ENCODE measurements around the gene FAM72D.
"Not testable (repeated sequence)": the region's sequence is repeated elsewhere in the genome, so short reads cannot be mapped to it uniquely, and the experiment has no call there.

FAM72D gene

DNA sequence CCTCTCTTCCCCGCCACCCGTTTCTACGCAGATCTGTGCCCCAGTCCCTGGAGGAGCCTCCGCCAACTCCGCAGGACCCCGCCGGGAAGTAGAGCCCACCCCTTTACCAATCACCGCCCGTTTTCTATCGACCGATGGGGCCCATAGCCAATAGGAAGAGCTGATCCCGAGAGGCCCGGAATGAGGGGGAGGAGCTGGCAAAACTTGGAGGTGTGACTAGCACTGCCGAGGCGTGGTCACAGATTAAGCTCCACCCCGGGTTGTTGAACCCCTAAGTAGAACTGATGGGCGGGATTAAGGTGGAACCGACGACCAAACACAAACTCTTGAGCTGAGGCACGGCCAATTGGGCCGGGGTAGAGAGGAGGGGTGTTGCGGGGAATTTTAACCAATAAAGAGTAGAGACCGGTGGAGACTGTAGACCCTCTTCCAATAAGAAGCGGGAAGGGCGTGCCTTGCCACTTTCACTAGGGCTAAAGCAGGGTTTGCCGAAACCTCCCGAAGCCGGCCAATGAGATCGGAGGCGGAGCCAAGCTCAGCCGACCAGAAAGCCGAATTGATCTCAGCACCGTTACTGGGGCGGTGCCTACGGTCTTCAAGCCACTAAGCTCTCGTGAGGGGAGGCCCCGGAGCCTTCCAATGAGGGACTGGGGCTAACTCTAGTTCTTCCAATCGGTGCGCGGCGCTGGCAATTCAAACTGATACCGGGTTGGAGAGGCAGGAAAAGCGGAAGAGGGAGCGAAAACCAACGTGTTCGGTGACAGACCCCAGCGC lies at the start of gene FAM72D, which contains the start of gene SRGAP2B:
Gene FAM72D (plus strand): TSS at position 691 of the 774 bp plus-strand sequence. CDS start 874 bp downstream, outside the sequence.
Gene SRGAP2B (minus strand): TSS at position 45 of the 774 bp plus-strand sequence. CDS start 2,427 bp downstream, outside the sequence.
- in situ Hi-C loops (cut with MboI; ENCODE audit: low pct_unique_long_range_greater_than_20kb, low sequenced_read_pairs), result not testable (repeated sequence)

DNA sequence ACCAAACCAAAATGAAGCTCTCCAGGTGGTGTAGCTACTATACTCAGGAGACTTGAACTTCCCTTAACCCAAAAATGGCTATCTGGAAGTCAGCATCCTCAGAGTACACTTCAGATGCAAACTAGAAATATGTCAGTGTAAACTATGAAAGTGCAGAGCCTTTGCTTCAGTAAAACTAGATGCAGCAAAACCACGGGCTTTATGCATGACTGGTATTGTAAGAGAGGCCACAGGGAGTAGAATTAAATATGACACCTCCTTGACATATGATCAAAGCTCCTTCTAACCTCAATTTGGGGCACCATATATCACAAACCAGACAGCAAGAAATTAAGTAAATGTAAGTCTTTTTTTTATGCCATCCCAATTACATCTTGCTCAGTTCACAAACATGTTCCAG lies 48.2 kb upstream of the FAM72D start:
- in situ Hi-C loops (cut with MboI; ENCODE audit: low pct_unique_long_range_greater_than_20kb, low sequenced_read_pairs); DNase-seq: not testable (repeated sequence)

More for the DNA sequence above, at the start of gene FAM72D, which contains the start of gene SRGAP2B:
- not testable (repeated sequence) for DNase-seq

DNA sequence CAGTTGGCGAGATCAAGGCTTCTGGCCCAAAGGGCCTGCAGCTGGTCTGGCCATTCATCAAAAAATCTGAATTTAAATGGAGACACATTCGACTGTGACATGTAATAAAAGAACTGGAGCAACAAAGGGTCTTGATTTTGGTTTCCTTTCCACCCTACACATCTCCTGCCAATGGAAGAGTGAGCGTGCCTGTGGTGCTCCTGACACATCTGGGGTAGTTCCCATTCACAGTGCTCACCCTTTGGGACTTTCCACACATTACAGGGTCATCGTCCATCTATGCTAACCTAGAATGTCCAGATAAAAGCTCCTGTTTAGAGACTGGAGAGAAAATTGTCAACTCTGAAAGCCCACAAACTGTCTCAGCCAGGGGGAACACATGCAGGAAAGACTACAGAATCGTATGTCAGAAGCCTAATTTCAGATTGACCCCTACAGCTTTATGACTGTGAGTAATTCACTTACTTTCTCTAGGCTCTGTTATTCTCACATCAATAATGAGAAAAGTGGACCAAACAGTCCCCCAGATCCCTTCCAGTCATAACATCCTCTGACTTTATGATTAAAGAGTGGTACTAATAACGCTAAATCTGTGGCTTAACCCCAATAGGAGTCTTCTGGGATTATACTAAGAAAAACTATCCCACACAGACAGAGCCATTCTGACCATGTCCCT lies 47.5 kb upstream of the FAM72D start:
- DNase-seq; in situ Hi-C loops (cut with MboI; ENCODE audit: low pct_unique_long_range_greater_than_20kb, low sequenced_read_pairs): not testable (repeated sequence)

DNA sequence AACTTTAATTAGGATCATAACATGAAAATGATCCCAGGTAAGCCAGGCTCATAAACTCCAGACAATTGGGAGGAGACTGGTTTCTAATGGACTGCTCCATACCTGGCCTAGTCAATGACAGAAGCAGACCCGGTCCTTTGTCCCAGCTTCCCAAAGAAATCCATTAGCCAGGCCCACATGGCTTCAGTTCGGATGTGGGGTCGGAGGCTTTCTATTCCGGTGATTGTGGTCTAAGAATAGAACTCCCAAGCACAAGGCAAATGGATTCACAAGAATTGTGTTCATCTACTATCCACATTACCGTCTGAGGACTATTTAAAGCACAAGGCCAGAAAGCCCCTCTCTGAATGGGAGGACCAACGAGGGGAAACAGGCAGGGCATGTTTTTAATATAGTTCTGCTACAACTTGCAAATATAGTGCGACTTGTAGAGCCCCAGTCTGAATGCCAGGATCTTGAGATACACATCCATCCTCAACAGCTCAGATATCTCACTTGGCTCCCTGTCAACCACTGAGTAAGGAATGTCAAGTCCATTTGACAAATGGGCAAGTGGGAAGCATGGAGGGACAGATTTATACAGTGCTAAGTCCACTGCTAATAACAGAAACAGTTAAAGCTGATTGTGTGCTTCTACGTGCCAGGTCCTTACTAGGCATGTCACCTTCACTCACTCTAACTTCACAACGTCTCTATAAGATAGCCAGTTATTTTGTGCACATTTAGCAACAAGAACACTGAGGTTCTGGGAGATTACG lies 43.6 kb upstream of the FAM72D start:
- DNase-seq; in situ Hi-C loops (cut with MboI; ENCODE audit: low pct_unique_long_range_greater_than_20kb, low sequenced_read_pairs): not testable (repeated sequence)

DNA sequence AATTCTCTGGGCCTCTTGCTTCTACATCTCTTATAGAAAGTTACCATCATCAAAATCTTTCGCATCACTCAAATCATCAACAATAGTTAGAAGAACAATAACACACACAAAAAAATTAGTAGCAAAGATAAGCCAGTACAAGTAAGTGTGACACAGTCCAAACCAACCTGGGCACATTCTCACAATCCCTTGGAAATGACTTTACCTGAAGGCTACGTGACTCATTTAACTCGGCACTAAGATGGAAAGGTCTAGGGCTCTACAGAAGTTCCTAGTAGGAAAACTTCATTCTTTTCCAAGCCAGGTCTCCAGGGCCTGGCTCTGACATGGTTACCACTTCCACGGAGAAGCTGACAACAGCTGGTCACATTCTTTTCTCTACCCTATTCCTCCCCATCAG lies 42.3 kb upstream of the FAM72D start:
- DNase-seq; in situ Hi-C loops (cut with MboI; ENCODE audit: low pct_unique_long_range_greater_than_20kb, low sequenced_read_pairs): not testable (repeated sequence)

DNA sequence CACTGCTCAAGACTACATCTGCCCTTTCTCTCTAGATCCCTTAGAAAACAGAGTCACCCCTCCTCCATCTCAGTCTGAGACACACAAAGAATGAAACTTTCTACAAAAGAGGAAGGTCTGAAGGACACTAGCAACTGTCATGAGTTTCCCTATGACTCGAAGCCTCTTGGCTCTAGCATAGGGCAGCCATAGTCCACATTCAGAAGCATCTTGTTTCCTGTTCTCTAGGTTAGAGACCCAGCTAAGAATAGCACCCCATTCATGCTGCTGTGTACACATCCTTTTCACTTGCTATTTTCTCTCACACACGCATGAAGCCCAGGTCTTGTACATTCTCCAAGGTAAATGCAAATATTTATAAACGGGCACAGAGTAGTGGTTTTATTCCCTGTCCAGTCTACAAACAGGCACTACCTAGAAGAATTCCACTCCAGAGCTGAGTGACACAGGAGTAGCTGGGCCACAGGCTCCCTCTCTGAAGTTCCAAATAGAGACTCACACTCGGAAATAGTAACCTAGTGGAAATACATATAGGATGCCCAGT lies 40.5 kb upstream of the FAM72D start:
- DNase-seq; in situ Hi-C loops (cut with MboI; ENCODE audit: low pct_unique_long_range_greater_than_20kb, low sequenced_read_pairs): not testable (repeated sequence)

DNA sequence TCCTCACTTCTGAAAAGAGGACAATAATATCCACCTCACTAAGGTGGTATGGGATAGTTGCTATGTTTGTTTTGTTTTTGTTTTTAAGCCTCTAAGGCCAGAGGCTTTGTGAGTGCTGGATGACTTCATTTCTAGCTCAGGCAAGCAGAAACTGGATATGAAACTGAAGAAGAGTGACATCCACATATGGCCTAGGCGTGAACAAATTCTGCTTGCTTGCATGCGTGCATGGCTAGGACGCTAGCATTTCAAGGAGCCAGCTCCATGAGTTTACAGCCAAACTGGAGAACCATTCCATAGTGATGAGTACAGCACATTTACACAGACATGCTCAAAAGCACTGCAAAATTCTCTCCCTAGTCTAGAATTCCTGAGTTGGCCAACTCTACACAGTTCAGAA lies 37.6 kb upstream of the FAM72D start:
- DNase-seq; in situ Hi-C loops (cut with MboI; ENCODE audit: low pct_unique_long_range_greater_than_20kb, low sequenced_read_pairs): not testable (repeated sequence)

DNA sequence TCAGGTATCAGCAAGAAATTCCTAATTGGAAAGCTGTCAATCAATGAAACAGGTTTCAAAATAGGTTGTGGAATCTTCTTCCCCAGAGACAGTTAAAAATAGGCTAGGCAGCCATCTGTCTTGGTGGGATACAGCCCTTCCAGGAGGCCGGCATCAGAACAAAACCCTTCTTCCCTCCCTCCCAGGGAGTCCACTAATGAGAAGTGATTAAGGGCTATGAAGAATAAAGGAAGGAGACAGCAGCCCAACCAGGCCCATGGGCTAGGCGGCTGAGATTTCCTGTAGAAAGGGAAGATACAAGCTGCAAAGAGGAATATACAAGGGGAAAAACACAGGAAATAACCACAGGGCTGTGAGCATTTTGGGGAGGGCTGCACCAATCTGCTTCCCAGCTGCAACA lies 32.5 kb upstream of the FAM72D start:
- DNase-seq; in situ Hi-C loops (cut with MboI; ENCODE audit: low pct_unique_long_range_greater_than_20kb, low sequenced_read_pairs): not testable (repeated sequence)

DNA sequence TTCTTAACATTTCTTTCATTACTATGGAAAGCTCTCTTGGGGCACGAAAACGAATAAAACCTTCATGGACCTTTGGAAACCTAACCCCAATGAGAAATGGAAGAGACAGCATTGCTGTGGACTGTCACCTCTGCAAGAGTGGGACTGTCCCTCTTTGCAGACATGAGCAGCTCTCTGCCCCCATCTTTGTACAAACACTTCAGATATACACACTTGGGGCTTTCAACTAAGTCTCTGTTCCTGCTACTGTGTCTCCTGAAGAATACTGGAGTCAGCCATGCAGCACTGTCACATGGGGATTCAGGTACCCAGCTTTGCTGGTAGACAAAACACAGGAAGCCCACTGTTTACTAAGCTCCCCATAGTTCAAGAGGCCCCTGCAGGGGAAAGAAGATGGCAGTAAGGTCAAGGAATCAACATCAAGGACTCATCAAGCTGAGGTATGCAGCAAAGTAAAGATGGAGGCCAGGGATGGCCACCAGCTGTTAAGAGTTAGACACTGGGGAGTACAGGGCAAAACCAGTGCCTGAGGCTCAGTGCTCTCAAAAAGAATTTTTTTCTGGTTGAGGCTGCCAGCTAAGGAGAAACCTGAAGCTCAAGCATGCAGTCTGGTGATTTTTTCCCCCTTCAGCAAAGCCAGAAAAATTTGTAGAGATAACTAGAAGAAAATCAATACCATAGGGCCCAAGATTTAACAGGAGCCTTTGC lies 31.7 kb upstream of the FAM72D start:
- DNase-seq; in situ Hi-C loops (cut with MboI; ENCODE audit: low pct_unique_long_range_greater_than_20kb, low sequenced_read_pairs): not testable (repeated sequence)

DNA sequence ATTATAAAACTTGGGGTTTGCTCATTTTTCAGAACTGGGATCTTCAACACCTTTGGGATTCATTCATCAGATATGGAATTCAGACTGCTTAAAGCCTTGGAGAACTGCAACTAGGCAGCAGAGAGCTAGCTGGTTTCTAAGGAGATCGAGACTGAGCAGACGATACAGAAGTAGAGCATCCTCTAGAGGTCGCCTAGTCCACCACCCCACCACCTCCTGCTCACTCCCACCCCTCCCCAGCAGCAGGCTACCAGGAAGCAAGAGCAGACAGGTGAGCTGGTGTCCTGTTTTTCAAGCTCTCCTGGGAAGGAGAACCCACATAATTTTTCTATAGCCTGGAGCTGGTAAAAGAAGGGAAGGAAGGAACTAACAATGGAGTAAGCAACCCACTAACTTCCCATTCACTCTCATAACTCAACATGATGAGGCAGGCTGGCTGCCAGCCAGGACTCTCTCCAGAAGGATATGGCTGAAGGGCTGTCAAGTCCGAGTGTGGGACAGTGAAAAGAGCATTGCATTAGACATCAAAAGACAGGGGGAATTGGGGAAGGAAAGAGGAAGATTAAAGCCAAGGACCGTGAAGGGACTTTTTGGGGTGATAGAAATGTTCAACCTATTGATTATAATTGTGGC lies 30.5 kb upstream of the FAM72D start:
- DNase-seq; in situ Hi-C loops (cut with MboI; ENCODE audit: low pct_unique_long_range_greater_than_20kb, low sequenced_read_pairs): not testable (repeated sequence)

DNA sequence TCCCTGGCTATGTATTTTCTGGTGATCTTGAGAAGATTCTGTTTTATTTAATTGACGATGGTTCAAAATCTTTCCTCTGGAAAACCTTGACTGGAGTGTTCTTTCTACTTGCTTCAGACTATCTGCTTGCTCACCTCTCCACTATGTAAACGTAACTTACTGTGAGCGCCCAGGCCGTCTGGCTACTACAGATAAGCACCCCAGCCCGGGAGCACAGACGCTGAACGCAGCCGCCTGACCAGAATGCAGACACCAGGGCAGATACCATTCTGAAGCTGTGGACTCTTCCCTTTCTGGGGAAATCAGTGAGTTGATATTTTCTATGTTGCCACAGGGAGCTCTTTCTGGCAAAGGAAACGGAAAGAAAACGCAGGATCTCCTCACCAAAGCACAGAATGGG lies 29.3 kb upstream of the FAM72D start:
- in situ Hi-C loops (cut with MboI; ENCODE audit: low pct_unique_long_range_greater_than_20kb, low sequenced_read_pairs); DNase-seq: not testable (repeated sequence)

DNA sequence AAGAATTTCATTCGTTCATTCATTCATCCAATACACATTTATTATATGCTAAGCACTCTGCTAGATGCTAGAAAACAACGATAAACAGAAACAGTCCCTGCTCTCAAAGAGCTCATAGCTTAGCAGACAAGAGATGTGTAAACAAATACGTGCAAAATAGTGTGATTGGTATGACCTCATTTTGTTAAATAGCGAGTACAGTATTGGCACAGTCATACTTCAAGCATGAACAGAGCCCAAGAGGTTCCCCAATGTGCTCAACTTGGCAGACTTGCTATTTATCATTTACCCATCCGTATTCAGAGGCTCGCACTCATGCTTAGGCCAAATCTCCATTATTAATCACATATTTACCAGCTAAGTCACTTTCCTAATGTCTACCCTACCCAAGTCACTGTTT lies 24.2 kb upstream of the FAM72D start:
- in situ Hi-C loops (cut with MboI; ENCODE audit: low pct_unique_long_range_greater_than_20kb, low sequenced_read_pairs); DNase-seq: not testable (repeated sequence)

DNA sequence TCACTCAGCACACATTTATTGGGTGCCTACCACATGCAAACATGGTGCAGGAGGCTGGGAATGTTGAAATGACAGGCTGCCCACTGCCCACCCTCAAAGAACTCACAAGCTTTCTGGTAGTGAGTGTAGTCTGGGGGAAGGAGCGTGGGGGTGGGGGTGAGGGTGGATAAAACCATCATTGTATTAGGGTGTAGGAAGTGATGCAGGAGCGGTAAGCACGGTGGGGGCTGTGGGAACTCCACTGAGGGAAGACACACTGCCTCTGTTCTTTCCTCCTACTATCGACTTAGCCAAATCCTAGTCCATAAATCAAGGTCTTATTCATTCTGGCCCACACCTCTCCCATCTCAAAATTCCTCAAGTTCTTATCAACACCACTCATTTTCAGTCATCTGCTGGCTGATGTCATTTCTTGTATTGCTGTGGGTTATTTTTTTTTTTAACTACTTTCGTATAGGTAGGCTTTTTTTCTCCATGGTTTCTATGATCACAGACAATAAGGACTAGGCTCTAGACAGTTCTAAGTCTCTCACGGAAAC lies 21.7 kb upstream of the FAM72D start:
- DNase-seq; in situ Hi-C loops (cut with MboI; ENCODE audit: low pct_unique_long_range_greater_than_20kb, low sequenced_read_pairs): not testable (repeated sequence)

DNA sequence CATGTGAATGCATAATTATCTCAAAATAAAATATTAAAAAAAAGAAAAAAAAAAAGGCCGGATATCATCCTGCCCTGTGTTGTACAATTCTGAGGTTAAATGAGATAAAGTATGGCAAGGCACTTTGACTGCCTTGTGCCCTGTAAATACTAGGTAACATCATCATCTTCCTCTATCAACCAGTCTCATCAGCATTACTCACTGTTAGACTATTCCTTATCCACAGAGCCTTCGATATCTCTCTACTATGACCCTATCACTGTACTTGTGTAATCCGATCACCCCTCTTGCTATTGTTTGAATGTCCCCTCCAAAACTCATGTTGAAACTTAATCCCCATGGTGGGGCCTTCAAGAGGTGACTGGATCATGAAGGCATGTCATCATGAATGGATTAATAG lies 18.9 kb upstream of the FAM72D start:
- DNase-seq; in situ Hi-C loops (cut with MboI; ENCODE audit: low pct_unique_long_range_greater_than_20kb, low sequenced_read_pairs): not testable (repeated sequence)

DNA sequence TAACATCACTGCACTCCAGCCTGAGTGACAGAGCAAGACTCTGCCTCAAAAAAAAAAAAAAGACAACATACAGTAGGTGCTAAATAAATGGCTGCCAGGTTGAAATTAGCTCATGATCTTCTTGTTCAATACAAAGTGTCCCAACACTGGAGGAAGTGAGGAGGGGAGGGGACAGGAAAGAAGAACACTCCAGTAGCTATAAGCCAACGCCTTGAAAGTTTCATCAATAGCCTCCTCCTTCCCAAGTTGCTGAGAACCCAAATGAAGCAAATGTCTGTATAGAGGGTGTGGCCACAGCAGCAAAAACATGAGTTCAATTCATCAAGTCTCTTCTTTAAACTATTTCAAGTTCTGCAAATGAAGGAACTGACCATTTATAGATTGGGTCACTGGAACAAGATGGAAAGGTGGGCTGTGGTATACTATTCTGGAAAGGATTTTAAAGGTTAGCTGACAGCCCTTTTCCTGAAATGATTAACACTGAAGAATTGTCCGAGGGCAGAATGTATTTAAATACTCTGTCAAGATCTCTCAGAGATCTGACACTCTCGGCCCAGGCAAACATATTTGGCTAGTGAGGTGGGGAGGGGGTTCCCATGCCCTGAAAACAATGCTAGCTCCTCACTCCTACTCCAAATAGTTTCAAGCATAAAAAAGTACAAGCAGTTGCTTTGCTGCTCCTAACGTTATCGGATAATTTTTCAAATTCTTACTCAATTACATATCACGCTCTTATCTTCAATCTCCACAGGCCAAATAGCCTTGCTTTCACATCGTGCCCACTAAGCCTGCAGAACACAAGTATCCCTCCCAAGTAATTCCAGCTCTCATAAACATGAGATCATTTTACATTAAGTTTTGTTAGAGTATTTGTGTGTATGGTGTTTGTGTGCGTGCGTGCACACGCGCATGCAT lies 17.6 kb upstream of the FAM72D start:
- in situ Hi-C loops (cut with MboI; ENCODE audit: low pct_unique_long_range_greater_than_20kb, low sequenced_read_pairs); DNase-seq: not testable (repeated sequence)

DNA sequence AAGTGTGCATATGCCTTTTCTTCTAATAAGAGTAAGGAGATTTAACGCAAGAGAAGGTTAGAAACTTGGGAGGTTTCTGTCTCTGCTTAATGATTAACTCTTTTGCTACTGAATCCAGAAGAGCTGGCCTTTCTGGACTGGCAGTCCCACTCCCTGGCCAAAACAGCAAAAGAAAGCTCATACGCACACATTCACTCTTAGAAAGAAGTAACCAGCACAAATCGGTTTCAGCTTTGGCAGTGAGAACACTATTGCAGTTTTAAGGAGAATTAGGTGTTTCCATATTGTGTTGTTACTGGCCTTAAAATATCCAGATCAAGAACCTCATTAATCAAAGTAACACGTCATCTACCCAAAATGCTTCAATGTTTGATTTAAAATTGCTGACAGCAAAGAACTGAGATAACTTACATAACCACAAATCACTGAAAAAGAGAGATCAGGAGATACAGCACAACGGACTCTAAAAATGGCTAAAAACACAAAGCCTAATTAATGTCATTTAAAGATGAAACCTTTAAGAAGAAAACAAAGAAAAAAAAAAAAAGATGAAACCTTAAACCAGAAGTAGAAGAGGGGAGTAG lies 16.9 kb upstream of the FAM72D start:
- in situ Hi-C loops (cut with MboI; ENCODE audit: low pct_unique_long_range_greater_than_20kb, low sequenced_read_pairs), result not testable (repeated sequence)

More for the DNA sequence above, 16.9 kb upstream of the FAM72D start:
- DNase-seq, result not testable (repeated sequence)
